22Rv1 (cell line): ENCODE measurements around the gene ISG20L2.
A peak's percentile ranks its signal among the peaks of the same experiment; 100 is the strongest.

Experiments used
- ZFX ChIP-seq: fragments of 450-650 bp; IDR thresholded peaks from 2 replicates; pipeline ENCODE4 v1.6.1; 2017; ENCODE audit warnings: antibody characterized with exemption, borderline replicate concordance
- TF ChIP-seq, protein P1 (sequence below): fragments of 450-650 bp; IDR thresholded peaks from 2 replicates; pipeline ENCODE4 v1.5.1; 2017; ENCODE audit warnings: mild to moderate bottlenecking

- TF ChIP-seq, protein P1, sequence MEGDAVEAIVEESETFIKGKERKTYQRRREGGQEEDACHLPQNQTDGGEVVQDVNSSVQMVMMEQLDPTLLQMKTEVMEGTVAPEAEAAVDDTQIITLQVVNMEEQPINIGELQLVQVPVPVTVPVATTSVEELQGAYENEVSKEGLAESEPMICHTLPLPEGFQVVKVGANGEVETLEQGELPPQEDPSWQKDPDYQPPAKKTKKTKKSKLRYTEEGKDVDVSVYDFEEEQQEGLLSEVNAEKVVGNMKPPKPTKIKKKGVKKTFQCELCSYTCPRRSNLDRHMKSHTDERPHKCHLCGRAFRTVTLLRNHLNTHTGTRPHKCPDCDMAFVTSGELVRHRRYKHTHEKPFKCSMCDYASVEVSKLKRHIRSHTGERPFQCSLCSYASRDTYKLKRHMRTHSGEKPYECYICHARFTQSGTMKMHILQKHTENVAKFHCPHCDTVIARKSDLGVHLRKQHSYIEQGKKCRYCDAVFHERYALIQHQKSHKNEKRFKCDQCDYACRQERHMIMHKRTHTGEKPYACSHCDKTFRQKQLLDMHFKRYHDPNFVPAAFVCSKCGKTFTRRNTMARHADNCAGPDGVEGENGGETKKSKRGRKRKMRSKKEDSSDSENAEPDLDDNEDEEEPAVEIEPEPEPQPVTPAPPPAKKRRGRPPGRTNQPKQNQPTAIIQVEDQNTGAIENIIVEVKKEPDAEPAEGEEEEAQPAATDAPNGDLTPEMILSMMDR = peak; percentile 53
- no peak for TF ChIP-seq ZFX
Observed at GRCh38 chr1:156726549-156727226, 1.9 kb downstream of the ISG20L2 start.
